ENCODE results near the gene APELA.

DNA sequence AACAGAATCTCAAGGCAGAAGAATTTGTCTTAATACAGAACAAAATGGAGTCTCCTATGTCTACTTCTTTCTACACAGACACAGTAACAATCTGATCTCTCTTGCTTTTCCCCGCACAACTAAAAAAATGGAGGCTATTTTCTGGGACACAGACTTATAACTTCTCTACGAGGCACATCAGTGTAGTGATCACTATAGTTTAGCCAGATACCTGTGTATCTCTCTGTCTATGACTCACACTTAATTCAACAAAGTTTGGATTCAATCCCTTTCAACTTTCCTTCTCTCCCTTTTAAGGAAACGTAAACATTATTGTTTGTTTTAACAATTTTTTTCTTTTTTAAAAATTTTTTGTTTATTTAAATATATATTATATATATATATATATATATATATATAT is 29.4 kb downstream of the APELA start:
- TF ChIP-seq, protein P1, sequence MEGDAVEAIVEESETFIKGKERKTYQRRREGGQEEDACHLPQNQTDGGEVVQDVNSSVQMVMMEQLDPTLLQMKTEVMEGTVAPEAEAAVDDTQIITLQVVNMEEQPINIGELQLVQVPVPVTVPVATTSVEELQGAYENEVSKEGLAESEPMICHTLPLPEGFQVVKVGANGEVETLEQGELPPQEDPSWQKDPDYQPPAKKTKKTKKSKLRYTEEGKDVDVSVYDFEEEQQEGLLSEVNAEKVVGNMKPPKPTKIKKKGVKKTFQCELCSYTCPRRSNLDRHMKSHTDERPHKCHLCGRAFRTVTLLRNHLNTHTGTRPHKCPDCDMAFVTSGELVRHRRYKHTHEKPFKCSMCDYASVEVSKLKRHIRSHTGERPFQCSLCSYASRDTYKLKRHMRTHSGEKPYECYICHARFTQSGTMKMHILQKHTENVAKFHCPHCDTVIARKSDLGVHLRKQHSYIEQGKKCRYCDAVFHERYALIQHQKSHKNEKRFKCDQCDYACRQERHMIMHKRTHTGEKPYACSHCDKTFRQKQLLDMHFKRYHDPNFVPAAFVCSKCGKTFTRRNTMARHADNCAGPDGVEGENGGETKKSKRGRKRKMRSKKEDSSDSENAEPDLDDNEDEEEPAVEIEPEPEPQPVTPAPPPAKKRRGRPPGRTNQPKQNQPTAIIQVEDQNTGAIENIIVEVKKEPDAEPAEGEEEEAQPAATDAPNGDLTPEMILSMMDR (IDR thresholded peaks at IDR 0.05), result no peak
- no peak for TF ChIP-seq POLR2A (IDR thresholded peaks at IDR 0.05)
